SU-DHL-6 (cell line): ENCODE results near the gene KDM3B.

Experiments
- CTCF ChIP-seq: fragments of 200-600 bp; sonication (generic); IDR thresholded peaks from one replicate; pipeline ENCODE4 v1.5.1; 2017; ENCODE audit warnings: antibody characterized with exemption, mild to moderate bottlenecking, low read length, moderate library complexity; ENCODE audit not compliant: insufficient read depth, poor library complexity, severe bottlenecking
- EZH2phosphoT487 ChIP-seq: fragments of 200-600 bp; sonication (generic), shearing (Covaris generic); conservative IDR thresholded peaks from 2 replicates; pipeline ENCODE4 v1.6.1; 2018; ENCODE audit warnings: mild to moderate bottlenecking, antibody characterized with exemption, low read length, moderate library complexity, mixed read lengths

- TF ChIP-seq CTCF, result no peak
- no peak for TF ChIP-seq EZH2phosphoT487
Measured at GRCh38 chr5:138371454-138371853, 19.0 kb downstream of the KDM3B start.
